ENCODE data around the gene ATRNL1. TPM values are rescaled to one million over a fixed set of nuclear protein-coding genes. Genes with fewer than 3 reads are reported as not detected.

Gene ATRNL1
- polyA plus RNA-seq, 3 donors: 20.2 to 26.7 (median 26.5) TPM

DNA sequence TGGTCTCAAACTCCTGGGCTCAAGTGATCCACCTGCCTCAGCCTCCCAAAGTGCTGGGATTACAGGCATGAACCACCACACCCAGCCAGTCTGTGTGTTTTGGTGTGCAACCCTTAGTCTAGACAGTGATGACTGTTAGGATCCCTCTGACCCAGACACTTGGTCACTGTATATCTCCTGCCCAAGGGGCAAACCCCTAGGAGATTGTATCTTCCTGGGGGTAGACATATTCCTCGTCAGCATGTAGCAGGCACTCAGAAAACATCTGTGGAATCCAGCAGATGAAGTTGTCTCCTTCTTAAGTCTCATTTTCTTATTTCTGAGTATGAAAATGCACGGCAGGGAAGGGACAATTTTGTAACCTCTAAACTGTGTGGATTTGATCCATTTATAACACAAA lies 887.3 kb downstream of the ATRNL1 start:
- DNase-seq: no peak

GRCh38 chr10:115981081-115981480 lies 887.9 kb downstream of the ATRNL1 start:
- DNase-seq: peak; percentile 62

DNA sequence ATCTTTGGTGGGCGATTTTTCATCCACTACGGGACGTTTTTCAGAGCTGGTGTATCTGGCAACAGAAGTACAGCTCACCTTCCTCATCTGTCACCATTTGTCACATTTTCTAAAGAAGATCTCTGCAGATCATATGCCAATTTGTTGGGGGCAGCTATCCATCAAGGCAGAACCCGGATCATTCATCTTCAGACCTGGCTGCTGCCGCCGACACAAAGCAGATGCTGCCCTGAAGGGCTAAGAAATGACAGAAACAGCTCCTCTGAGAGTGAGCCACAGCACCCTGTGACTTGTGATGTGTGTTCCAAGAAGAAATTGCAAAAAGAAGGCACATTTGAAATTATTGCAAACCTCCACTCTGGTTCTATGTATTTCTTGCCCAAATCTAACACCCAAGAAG lies 888.9 kb downstream of the ATRNL1 start:
- DNase-seq: no peak

DNA sequence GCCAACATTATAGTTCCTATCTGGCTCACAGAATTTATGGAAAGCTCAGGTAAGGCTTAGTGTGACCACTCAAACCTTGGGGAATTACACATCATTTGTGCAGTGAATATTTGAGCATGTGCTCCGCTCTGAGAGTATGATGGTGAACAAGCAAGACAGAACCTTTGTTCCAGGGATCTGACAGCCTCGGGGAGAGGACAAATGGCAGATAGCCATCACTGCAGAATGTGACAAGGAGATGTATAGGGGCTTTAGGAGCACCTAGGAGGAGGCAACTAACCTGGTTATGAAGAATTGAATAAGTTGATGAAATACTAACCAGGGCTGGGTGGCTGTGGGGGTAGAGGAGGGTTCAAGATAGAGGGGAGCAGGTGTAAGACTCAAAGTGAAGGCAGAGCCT lies 889.4 kb downstream of the ATRNL1 start:
- DNase-seq: no peak

GRCh38 chr10:115985786-115986185 lies 892.6 kb downstream of the ATRNL1 start:
- DNase-seq: no peak

- DNase-seq: no peak
Measured at GRCh38 chr10:115988380-115988779, 895.2 kb downstream of the ATRNL1 start.

GRCh38 chr10:115989621-115990020 lies 896.5 kb downstream of the ATRNL1 start:
- DNase-seq: no peak

DNA sequence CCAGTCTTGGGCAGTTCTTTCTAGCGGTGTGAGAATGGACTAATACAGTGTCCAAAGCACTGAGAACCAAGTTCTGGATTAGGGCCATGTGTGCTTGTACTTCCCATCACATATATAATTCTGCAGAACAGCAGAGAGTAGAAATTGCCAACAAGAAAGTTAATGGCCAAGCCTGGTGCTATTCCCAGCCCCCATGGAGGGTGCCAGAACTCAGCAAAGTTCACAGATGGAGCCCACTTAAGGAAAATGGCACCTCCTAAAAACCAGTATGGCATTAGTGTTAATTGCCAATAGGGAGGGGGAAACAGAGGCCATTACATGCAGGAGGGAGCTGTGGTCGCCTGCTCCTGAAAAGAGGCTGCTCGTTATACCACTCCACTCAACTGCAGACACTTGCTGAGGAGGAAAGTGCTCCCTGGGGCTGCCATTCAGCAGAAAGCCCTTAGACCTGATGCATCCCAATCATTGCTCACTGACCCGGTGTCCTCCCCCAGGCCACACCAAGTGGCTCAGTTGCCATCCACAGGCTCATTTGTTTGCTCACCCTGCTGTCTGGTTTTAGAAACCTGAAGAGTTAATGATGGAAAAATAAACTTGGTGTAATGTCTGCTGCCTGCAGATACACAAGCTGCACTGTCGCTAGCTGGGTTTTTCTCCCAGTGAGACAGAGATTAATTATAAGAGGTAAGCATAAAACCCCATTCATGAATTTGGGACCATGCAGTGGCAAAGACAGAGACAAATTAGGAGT lies 899.2 kb downstream of the ATRNL1 start:
- no peak for DNase-seq

GRCh38 chr10:115996031-115996430 lies 902.9 kb downstream of the ATRNL1 start:
- DNase-seq: no peak

GRCh38 chr10:115998301-115998700 lies 905.1 kb downstream of the ATRNL1 start:
- DNase-seq: no peak

Other genes with a start within 250 kb of the ATRNL1 start
- 10 to 100 TPM; 31.6 to 34.2 (median 33.8) TPM for gene TRUB1, start 155.2 kb upstream of the ATRNL1 start, polyA plus RNA-seq (ENCODE audit: insufficient read length in 3 of 3)